Cerebellar nuclear complex (tissue), 1 donor: ENCODE data around the gene AMOTL1.

Experiments used
- DNase-seq, 2 experiments: peaks; one replicate each; lab custom pipeline; 2025; lab: John Stamatoyannopoulos, UW

The AMOTL1 gene, protein sequence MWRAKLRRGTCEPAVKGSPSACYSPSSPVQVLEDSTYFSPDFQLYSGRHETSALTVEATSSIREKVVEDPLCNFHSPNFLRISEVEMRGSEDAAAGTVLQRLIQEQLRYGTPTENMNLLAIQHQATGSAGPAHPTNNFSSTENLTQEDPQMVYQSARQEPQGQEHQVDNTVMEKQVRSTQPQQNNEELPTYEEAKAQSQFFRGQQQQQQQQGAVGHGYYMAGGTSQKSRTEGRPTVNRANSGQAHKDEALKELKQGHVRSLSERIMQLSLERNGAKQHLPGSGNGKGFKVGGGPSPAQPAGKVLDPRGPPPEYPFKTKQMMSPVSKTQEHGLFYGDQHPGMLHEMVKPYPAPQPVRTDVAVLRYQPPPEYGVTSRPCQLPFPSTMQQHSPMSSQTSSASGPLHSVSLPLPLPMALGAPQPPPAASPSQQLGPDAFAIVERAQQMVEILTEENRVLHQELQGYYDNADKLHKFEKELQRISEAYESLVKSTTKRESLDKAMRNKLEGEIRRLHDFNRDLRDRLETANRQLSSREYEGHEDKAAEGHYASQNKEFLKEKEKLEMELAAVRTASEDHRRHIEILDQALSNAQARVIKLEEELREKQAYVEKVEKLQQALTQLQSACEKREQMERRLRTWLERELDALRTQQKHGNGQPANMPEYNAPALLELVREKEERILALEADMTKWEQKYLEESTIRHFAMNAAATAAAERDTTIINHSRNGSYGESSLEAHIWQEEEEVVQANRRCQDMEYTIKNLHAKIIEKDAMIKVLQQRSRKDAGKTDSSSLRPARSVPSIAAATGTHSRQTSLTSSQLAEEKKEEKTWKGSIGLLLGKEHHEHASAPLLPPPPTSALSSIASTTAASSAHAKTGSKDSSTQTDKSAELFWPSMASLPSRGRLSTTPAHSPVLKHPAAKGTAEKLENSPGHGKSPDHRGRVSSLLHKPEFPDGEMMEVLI

GRCh38 chr11:94767701-94768601 lies at the start of gene AMOTL1:
AMOTL1 (plus strand) TSS chr11:94768356; CDS start chr11:94768512, 156 bp downstream.
- peak; percentile 40 to 47 for DNase-seq

DNA sequence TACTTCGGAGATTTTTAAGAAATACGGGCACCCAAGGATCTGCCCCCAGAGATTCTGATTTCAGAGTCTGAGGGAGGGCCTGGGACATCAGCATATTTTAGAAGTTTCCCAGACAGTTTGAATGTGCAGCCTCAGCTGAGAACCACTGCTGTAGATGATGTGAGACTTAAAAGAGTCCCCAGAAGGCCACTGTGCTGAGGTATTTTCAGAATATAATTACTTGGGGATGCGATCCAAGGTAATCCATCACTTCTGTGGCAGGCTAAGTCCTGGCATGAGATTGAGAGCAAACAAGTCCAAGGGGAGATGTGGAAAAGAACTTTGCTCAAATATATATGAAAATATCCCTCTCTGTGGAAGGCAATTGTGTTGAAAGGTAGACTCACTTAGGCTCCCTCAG lies 48.3 kb upstream of the AMOTL1 start:
- no peak for DNase-seq

DNA sequence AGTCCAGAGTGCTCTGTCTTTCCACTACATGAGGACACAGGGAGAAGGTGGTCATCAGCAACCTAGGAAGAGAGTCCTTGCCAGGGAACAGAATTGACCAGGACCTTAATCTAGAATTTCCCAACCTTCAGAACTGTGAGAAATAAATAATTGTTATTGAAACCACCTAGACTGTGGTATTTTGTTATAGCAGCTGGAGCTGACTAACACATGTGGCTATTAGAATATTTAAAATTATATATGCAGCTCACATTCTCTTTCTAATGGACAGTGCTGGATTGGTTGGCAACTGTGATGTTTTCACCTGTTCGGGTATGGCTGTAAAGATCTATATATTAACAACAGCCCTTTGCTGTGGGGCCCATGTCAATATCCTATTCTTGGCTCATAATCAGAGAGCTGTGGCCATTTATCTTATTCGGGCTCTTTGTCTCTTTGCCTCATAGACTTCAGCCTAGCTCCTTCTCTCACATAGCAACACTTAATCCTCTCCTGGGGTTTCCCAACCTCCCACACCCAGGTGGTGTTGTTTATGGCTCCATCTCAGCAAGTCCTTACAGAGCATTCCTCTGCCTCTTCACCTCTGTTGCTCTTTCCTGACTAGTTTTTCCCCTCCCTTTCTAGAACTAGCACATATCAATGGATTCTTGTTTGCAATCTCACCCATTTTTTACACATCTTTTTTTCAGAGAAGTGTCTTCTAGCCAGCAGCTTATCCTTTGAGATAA lies 46.4 kb upstream of the AMOTL1 start:
- DNase-seq = no peak

GRCh38 chr11:94722735-94723134 lies 45.4 kb upstream of the AMOTL1 start:
- no peak for DNase-seq

DNA sequence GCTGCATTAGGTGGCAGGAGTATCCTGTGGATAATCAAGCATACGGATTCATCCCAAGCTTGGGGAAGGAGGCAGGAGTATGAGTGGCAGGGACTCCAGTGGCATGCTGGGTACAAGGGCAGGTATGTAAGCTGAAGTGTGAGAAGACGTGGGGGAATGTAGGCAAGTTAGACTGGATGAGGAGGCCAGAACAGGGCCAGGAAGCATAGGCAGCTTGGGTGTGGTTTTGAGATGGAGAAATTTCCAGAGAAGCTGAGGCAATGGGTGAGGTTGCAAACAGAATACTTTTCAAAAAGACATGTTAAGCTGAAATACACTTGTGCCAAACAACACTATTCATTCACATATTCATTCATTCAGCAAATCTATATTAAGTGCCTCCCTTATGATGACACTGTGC lies 43.1 kb upstream of the AMOTL1 start:
- DNase-seq = no peak

- no peak for DNase-seq
Measured at GRCh38 chr11:94727819-94728218, 40.3 kb upstream of the AMOTL1 start.

- DNase-seq = no peak
Measured at GRCh38 chr11:94728541-94728940, 39.6 kb upstream of the AMOTL1 start.

DNA sequence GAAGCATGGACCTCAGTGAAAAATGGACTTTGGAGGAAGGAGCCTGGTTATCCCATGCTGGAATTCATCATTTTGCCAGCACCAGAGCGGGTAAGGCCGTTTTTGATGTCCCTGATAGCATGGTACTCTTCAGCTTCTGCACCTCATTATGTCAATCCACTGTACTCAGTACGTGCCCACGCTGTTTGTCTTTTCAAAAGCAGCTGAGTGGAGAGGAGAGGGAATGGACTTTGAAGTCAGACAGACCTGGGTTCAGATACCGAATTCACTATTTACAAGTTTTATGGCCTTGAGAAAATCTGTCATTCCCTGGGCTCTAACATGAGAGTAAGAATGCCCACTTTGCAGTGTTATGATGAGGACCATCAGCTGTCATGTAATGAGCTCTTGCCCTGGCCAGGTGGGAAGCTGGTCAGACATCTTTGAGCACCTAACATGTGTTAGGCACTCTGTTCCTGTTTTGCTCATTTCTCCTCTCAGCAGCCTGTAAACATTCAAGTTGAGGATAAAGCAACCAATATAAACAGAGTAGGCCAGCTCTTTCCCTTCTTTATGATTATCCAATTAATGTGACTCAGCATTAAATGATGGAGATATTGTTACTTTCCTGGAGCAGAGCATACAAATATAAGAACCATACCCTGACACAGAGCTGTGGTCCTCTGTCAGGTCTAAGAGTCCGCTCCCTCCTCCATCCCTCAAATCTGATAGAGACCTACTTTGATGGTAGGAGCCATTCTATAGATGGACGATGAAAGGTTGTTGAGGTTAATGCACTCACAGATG lies 39.0 kb upstream of the AMOTL1 start:
- DNase-seq = no peak

GRCh38 chr11:94730153-94730552 lies 38.0 kb upstream of the AMOTL1 start:
- DNase-seq = no peak

DNA sequence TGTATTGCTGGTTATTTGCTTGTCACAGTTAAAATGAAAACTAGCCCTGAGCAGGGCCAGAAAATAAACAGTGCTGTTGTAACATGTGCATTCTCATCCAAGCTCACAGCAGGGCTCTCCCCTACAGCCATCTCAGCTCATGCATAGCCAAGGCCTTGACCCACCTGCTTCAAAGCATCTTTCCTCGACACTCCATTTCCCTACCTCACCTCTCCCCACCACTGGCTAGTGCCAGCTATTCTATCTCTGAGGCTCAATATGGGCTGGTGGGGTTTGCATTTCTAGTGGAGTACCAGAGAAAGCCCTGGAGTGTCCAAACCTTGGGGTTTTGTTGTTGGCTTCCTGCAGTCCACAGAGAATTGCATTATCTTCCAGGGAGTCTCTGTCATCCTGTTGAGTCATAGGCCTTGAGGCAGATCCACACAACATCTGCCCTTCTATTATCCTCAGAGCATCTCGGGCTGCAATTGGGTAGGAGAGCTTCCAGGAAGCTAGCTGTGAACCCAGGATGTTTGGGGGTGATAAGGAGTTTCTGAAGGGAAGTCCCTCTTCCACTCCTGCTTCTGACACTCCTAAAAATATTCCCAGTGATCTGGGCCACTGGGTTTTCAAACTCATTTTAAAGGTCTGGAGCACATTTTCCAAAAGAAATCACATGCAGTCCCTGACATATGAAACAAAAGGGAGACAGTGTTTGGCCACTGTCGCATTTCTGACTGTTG lies 36.1 kb upstream of the AMOTL1 start:
- no peak for DNase-seq

GRCh38 chr11:94732617-94733281 lies 35.4 kb upstream of the AMOTL1 start:
- no peak for DNase-seq

GRCh38 chr11:94734563-94735275 lies 33.4 kb upstream of the AMOTL1 start:
- DNase-seq = no peak

DNA sequence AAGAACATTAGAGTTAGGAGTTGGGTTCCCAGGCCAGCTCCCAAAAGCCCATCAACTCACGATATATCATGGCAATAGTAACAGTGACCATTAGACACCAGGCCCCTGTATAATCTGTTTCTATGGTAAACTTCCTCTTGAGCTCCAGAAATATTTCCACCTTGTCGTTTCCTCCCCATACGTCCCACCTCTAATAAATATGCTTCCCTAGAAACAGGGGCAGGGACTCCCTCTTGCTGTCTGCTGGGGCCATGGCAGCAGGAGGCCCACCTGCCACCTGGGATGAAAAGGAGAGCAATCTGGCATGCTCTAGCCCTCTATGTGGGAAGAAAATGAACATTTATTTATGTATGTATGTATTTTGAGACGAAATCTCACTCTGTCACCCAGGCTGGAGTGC lies 32.2 kb upstream of the AMOTL1 start:
- DNase-seq = no peak

GRCh38 chr11:94737171-94737611 lies 31.0 kb upstream of the AMOTL1 start:
- no peak for DNase-seq

DNA sequence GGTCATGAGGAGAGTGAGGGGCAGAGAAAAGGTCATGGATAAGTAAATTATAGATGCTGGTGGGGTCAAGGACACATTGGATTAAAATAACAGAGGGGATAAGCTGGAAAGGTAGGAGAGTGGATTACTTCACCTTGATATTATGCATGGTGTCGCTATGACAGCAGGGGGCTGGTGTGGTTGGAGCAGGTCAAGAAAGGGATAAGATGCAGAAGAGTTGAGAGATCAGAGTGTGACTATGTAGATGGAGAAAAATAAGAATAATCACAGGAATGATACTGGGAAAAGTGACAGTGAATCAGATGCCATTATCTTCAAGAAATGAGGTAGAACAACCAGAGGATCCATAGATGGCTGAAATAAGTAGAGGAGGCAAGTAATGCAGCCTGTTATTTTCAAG lies 29.4 kb upstream of the AMOTL1 start:
- DNase-seq = no peak

- no peak for DNase-seq
Measured at GRCh38 chr11:94739331-94739730, 28.8 kb upstream of the AMOTL1 start.

DNA sequence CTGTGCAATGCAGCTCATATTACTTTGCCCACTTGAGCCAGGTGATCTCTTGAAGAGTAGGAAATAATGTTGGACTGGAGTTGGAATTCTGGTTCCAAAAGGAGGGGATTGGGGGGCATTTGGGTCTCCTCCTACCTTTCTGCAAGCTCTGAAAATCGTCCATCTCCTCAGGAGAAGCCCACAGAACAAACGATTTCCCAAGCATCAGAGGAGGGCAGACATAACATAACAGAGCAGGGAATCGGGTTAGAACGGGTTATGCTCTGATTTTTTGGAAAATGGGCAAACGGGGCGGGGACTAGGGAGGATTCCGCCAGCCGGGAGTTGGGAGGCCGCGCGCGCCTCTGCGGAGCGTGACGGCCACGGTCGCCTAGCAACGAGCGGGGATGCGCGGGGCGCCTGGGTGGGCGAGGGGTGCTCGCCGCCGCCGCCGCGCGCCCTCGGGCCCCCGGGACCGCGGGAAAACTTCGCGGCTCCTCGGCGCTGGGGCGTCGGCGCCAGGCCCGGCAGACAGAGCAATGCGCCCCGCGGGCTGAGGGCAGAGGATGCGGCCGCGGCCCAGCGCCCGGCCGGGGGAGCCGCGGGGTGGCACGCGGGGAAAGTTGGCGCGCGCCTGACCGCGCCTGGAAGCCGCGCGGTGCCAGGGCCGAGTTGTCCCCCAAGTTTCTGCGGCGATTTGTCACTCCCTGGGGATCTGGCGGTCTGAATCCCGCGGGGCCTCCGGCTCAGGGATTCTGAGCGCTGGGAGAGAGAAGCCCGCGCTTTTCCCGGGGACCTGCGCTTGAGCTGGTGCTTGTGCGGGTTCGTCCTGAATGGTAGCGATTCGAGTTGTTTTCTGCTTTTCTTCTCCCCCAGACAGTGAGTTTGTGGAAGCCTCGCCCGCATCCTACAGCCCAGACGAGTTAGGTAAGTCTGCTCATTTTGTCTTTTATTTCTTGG lies 27.8 kb upstream of the AMOTL1 start:
- peak in 1 of 2 experiments; percentile 15 for DNase-seq
